CD4-positive, alpha-beta T cell treated with Interleukin-17A for 1 hour (primary cell): ENCODE results near the gene AMPH.
"Not testable (repeated sequence)": the region's sequence is repeated elsewhere in the genome, so short reads cannot be mapped to it uniquely, and the experiment has no call there.

Experiments used
- DNase-seq: peaks from one replicate; pipeline ENCODE4 v3.0.0-alpha.2; 2020

The AMPH gene

GRCh38 chr7:38625866-38626265 is 5.3 kb downstream of the AMPH start:
- no peak for DNase-seq

GRCh38 chr7:38615665-38616064 is 15.5 kb downstream of the AMPH start:
- no peak for DNase-seq

- no peak for DNase-seq
These were observed 23.7 kb downstream of the AMPH start for GRCh38 chr7:38607466-38607865.

- no peak for DNase-seq
These were observed 30.4 kb downstream of the AMPH start for GRCh38 chr7:38600741-38601140.

- DNase-seq = no peak
These were observed 36.2 kb downstream of the AMPH start for GRCh38 chr7:38594949-38595348.

- DNase-seq = no peak
These were observed 38.4 kb downstream of the AMPH start for GRCh38 chr7:38592737-38593288.

- no peak for DNase-seq
These were observed 45.4 kb downstream of the AMPH start for GRCh38 chr7:38585572-38586354.

- DNase-seq = no peak
These were observed 46.5 kb downstream of the AMPH start for GRCh38 chr7:38584443-38585210.

- DNase-seq = no peak
These were observed 50.7 kb downstream of the AMPH start for GRCh38 chr7:38580485-38580884.

- no peak for DNase-seq
These were observed 57.1 kb downstream of the AMPH start for GRCh38 chr7:38574086-38574485.

GRCh38 chr7:38571620-38572019 is 59.6 kb downstream of the AMPH start:
- not testable (repeated sequence) for DNase-seq

GRCh38 chr7:38568497-38568896 is 62.7 kb downstream of the AMPH start:
- no peak for DNase-seq

- no peak for DNase-seq
These were observed 65.9 kb downstream of the AMPH start for GRCh38 chr7:38565289-38565688.

- DNase-seq = no peak
These were observed 67.4 kb downstream of the AMPH start for GRCh38 chr7:38563741-38564140.

GRCh38 chr7:38561166-38561565 is 70.0 kb downstream of the AMPH start:
- DNase-seq = no peak

GRCh38 chr7:38558761-38559345 is 72.3 kb downstream of the AMPH start:
- no peak for DNase-seq

- DNase-seq = no peak
These were observed 76.6 kb downstream of the AMPH start for GRCh38 chr7:38554586-38554985.

- no peak for DNase-seq
These were observed 80.3 kb downstream of the AMPH start for GRCh38 chr7:38550836-38551235.

- no peak for DNase-seq
These were observed 82.6 kb downstream of the AMPH start for GRCh38 chr7:38548605-38549004.

- DNase-seq = no peak
These were observed 84.4 kb downstream of the AMPH start for GRCh38 chr7:38546763-38547162.

GRCh38 chr7:38545977-38546376 is 85.2 kb downstream of the AMPH start:
- no peak for DNase-seq

- DNase-seq = no peak
These were observed 89.0 kb downstream of the AMPH start for GRCh38 chr7:38542156-38542555.

GRCh38 chr7:38541440-38541839 is 89.7 kb downstream of the AMPH start:
- DNase-seq = no peak
